Measurements from ENCODE around the gene MAPRE3. TPM values are rescaled to one million over a fixed set of nuclear protein-coding genes. Genes with fewer than 3 reads are reported as not detected.

Gene MAPRE3
- total RNA-seq, 1 donor from 2014 or later = 16.3 TPM

DNA sequence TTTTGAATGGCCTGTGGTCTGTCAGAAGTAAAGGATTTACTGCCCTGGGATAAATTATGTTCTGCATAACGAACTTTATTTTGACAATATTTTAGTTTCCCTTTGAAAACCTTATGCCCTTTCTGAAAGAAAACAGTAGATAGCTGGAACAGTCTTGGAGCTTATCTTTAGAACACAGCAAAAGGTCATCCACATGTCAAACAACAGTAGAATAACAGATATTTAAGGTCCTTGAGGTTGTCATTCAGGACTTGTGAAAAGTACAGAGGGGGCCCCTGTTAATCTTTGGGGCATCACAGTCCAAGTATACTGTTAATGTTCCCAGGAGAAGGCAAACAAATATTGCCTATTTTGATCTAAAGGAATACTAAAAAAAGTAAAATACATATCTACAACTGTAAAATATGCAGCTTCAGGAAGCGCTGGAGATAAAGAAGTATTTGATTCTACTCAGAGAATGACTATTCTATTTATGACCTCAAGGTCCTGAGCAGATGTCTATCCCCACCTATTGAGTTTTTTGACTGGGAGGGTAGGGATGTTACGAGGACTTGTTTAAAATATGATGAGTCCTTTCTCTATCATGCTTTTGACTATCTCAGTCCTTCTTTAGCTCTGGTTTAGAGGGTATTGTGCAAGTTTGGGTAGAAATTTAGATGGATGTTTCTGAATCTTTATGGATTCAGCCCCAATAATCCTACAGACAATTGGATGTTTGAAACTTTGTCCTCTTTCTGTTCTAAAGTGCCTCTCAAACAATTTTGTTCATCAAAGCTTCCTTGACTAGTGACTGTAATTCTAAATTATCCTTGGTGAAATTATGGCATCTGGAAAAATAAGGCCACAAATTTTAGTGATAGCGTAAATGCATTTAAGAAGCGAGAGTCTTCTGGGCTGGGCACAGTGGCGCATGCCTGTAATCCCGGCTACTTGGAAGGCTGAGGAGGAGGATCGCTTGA is 37.3 kb downstream of the MAPRE3 start:
- Mint-ChIP-seq H3K27ac (ENCODE audit: unreplicated experiment) (no peak overlapping the region), H3K36me3 (ENCODE audit: low read depth) (peaks cover 4% of the 10 kb centered on the region), H3K4me1 (peaks cover 4% of the 10 kb centered on the region), H3K4me3 (no peak overlapping the region), H3K9me3 (peaks cover 2% of the 10 kb centered on the region), H3K27me3 (ENCODE audit: low read depth) (no peaks in the 10 kb centered on the region)
- no peak for DNase-seq (ENCODE audit: low read depth, low spot score)
- TF ChIP-seq, protein P1, sequence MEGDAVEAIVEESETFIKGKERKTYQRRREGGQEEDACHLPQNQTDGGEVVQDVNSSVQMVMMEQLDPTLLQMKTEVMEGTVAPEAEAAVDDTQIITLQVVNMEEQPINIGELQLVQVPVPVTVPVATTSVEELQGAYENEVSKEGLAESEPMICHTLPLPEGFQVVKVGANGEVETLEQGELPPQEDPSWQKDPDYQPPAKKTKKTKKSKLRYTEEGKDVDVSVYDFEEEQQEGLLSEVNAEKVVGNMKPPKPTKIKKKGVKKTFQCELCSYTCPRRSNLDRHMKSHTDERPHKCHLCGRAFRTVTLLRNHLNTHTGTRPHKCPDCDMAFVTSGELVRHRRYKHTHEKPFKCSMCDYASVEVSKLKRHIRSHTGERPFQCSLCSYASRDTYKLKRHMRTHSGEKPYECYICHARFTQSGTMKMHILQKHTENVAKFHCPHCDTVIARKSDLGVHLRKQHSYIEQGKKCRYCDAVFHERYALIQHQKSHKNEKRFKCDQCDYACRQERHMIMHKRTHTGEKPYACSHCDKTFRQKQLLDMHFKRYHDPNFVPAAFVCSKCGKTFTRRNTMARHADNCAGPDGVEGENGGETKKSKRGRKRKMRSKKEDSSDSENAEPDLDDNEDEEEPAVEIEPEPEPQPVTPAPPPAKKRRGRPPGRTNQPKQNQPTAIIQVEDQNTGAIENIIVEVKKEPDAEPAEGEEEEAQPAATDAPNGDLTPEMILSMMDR (conservative IDR thresholded peaks at IDR 0.05) = no peak

DNA sequence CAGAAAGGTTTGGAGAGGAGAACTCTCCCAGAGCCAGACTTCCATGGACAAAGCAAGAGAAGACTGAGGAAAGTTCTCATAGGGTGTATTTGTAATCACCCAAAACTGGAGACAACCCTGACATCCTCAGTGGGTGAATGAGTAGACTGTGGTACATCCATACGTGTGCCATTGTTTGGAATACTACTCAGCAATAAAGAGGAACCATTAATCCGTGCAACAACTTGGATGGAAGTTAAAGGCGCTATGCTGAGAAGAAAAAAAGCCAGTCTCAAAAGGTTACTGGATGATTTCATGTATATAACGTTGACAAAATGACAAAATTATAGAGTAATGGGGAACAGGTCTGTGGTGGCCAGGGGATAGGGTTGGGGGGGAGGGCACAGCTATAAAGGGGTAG is 38.2 kb downstream of the MAPRE3 start:
- no peak overlapping the region for H3K4me3 Mint-ChIP-seq
- DNase-seq (ENCODE audit: low read depth, low spot score) = no peak
- TF ChIP-seq, protein P1 (conservative IDR thresholded peaks at IDR 0.05) = no peak
- H3K9me3 Mint-ChIP-seq = peaks cover 3% of the 10 kb centered on the region
- H3K27me3 Mint-ChIP-seq (ENCODE audit: low read depth) = no peaks in the 10 kb centered on the region
- H3K27ac Mint-ChIP-seq (ENCODE audit: unreplicated experiment) = no peak overlapping the region
- H3K4me1 Mint-ChIP-seq = peaks cover 4% of the 10 kb centered on the region
- H3K36me3 Mint-ChIP-seq (ENCODE audit: low read depth) = peaks cover 7% of the 10 kb centered on the region

DNA sequence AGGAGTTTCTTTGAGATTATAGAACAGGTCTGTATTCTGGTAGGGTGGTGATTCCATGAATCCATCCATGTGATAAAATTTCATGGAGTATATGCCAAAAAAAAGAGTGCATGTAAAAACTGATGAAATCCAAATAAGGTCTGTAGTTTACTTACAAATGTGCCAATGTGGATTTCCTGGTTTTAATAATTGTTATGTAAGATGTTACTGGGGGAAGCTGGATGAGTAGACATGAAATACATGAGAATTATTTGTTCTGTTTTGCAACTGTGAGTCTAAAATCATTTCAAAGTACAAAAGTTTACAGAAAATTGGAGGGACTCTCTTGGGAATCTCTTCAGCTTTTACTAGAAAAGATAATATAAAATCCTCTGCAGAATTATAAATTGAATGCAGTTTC is 38.6 kb downstream of the MAPRE3 start:
- H3K4me1 Mint-ChIP-seq = peaks cover 4% of the 10 kb centered on the region
- peaks cover 3% of the 10 kb centered on the region for H3K9me3 Mint-ChIP-seq
- no peak overlapping the region for H3K4me3 Mint-ChIP-seq
- H3K27me3 Mint-ChIP-seq (ENCODE audit: low read depth) = no peaks in the 10 kb centered on the region
- no peak for DNase-seq (ENCODE audit: low read depth, low spot score)
- no peak overlapping the region for H3K27ac Mint-ChIP-seq (ENCODE audit: unreplicated experiment)
- peaks cover 11% of the 10 kb centered on the region for H3K36me3 Mint-ChIP-seq (ENCODE audit: low read depth)
- TF ChIP-seq, protein P1 (conservative IDR thresholded peaks at IDR 0.05) = no peak

DNA sequence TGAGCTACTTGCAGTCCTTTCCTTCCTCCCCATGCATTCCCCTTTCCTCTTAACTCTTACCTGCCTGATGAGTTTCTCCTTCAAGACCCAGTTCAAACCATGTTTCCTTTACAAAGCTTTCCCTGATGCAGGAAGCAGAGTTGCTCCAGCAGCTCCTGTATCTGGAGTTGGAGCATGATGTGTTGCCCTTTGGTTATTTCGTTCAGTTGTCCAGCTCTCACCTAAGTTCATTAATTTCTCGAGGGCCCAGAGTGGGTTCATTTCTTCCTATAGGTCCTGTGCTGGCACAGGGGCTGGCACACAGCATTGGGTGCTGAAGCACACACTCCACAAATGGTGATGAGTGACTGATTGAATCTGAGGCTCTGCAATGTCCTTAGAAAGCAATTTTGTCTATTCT is 39.3 kb downstream of the MAPRE3 start:
- TF ChIP-seq, protein P1 (conservative IDR thresholded peaks at IDR 0.05) = no peak
- Mint-ChIP-seq H3K36me3 (ENCODE audit: low read depth) (peaks cover 11% of the 10 kb centered on the region), H3K4me1 (peaks cover 4% of the 10 kb centered on the region), H3K27me3 (ENCODE audit: low read depth) (no peaks in the 10 kb centered on the region), H3K4me3 (no peak overlapping the region), H3K27ac (ENCODE audit: unreplicated experiment) (no peak overlapping the region), H3K9me3 (peaks cover 3% of the 10 kb centered on the region)
- DNase-seq (ENCODE audit: low read depth, low spot score) = no peak

GRCh38 chr2:27010139-27010538 is 39.7 kb downstream of the MAPRE3 start:
- no peak for DNase-seq (ENCODE audit: low read depth, low spot score)
- H3K4me1 Mint-ChIP-seq = peaks cover 4% of the 10 kb centered on the region
- no peak overlapping the region for H3K27ac Mint-ChIP-seq (ENCODE audit: unreplicated experiment)
- TF ChIP-seq, protein P1 (conservative IDR thresholded peaks at IDR 0.05) = no peak
- H3K36me3 Mint-ChIP-seq (ENCODE audit: low read depth) = peaks cover 14% of the 10 kb centered on the region
- peaks cover 3% of the 10 kb centered on the region for H3K9me3 Mint-ChIP-seq
- H3K4me3 Mint-ChIP-seq = no peak overlapping the region
- no peaks in the 10 kb centered on the region for H3K27me3 Mint-ChIP-seq (ENCODE audit: low read depth)
